ENCODE measurements around the gene ENTR1. TPM values are rescaled to one million over a fixed set of nuclear protein-coding genes. Genes with fewer than 3 reads are reported as not detected.

The ENTR1 gene
- total RNA-seq, 4 donors from 2014 or later: 29.9 to 193 (median 50.2) TPM

- H3K4me1 ChIP-seq: peaks cover 0 to 11% (median 4%) of the 10 kb centered on the region in 4 donors
- H3K27me3 ChIP-seq: no peaks in the 10 kb centered on the region
- no peak overlapping the region for H3K4me3 ChIP-seq
- peaks cover 0 to 22% (median 0%) of the 10 kb centered on the region in 3 donors for H3K36me3 ChIP-seq
- no peaks in the 10 kb centered on the region for H3K9me3 ChIP-seq
- DNase-seq: no peak
- TF ChIP-seq CTCF (IDR thresholded peaks at IDR 0.05) (no peak), POLR2A (IDR thresholded peaks at IDR 0.05) (no peak)
- H3K27ac ChIP-seq: no peak overlapping the region
Measured at GRCh38 chr9:136375096-136375495, 35.3 kb downstream of the ENTR1 start.

- Histone ChIP-seq H3K27me3 (no peaks in the 10 kb centered on the region), H3K27ac (no peak overlapping the region)
Measured at GRCh38 chr9:136374183-136374575, 36.2 kb downstream of the ENTR1 start.

GRCh38 chr9:136373300-136374182 lies 36.9 kb downstream of the ENTR1 start, which contains the start of gene CARD9:
TSS of gene CARD9 (minus strand) at chr9:136373669. CDS start at chr9:136372078, 1,591 bp downstream.
- no peak for TF ChIP-seq POLR2A (IDR thresholded peaks at IDR 0.05)
- TF ChIP-seq CTCF (IDR thresholded peaks at IDR 0.05): no peak
- Histone ChIP-seq H3K4me1 (peaks cover 0 to 11% (median 4%) of the 10 kb centered on the region in 4 donors), H3K9me3 (no peaks in the 10 kb centered on the region), H3K36me3 (peaks cover 0 to 7% (median 0%) of the 10 kb centered on the region in 3 donors), H3K4me3 (peak within 1 kb of the TSS in 3 of 4 donors; percentile 12 to 40 (median 24)), H3K27ac (peak within 1 kb of the TSS in 1 of 4 donors; percentile 35), H3K27me3 (no peaks in the 10 kb centered on the region)
- DNase-seq: peak in 1 of 3 donors; percentile 58

More at GRCh38 chr9:136374183-136374575, 36.2 kb downstream of the ENTR1 start:
- Histone ChIP-seq H3K36me3 (peaks cover 0 to 13% (median 0%) of the 10 kb centered on the region in 3 donors), H3K9me3 (no peaks in the 10 kb centered on the region), H3K4me3 (no peak overlapping the region), H3K4me1 (peaks cover 0 to 11% (median 4%) of the 10 kb centered on the region in 4 donors)
- TF ChIP-seq CTCF (IDR thresholded peaks at IDR 0.05) (no peak), POLR2A (IDR thresholded peaks at IDR 0.05) (no peak)
- DNase-seq: no peak

GRCh38 chr9:136372561-136373299 lies 37.7 kb downstream of the ENTR1 start:
- Histone ChIP-seq H3K4me1 (peaks cover 0 to 11% (median 4%) of the 10 kb centered on the region in 4 donors), H3K9me3 (no peaks in the 10 kb centered on the region), H3K4me3 (peak overlapping the region in 3 of 4 donors; percentile 12 to 40 (median 24)), H3K27me3 (no peaks in the 10 kb centered on the region), H3K36me3 (no peaks in the 10 kb centered on the region), H3K27ac (peak overlapping the region in 1 of 4 donors; percentile 35)
- TF ChIP-seq CTCF (IDR thresholded peaks at IDR 0.05): peak in 1 of 6 experiments; percentile 4
- no peak for TF ChIP-seq POLR2A (IDR thresholded peaks at IDR 0.05)
- DNase-seq: peak; percentile 28 to 69 (median 63)

GRCh38 chr9:136372006-136372405 lies 38.4 kb downstream of the ENTR1 start:
- Histone ChIP-seq H3K4me1 (peaks cover 0 to 11% (median 4%) of the 10 kb centered on the region in 4 donors), H3K4me3 (no peak overlapping the region), H3K27ac (no peak overlapping the region), H3K27me3 (no peaks in the 10 kb centered on the region), H3K9me3 (no peaks in the 10 kb centered on the region), H3K36me3 (no peaks in the 10 kb centered on the region)
- no peak for TF ChIP-seq POLR2A (IDR thresholded peaks at IDR 0.05)
- no peak for TF ChIP-seq CTCF (IDR thresholded peaks at IDR 0.05)
- no peak for DNase-seq
